Esophagus squamous epithelium (tissue), 4 donors: ENCODE results near the gene NAV2.

Experiments used
- CTCF ChIP-seq, 6 experiments: fragments of 450-650 bp in 4 of 6; fragments of 200-600 bp in 2 of 6; sonication (generic) in 2 of 6; IDR thresholded peaks; one replicate each; pipeline ENCODE4 v1.5.1; 2016 to 2019; ENCODE audit warnings: antibody characterized with exemption in 6 of 6, mild to moderate bottlenecking in 4 of 6, moderate library complexity in 4 of 6
- POLR2A ChIP-seq, 4 donors: fragments of 450-650 bp; IDR thresholded peaks; one replicate each; pipeline ENCODE4 v1.6.1; 2017; ENCODE audit warnings: antibody characterized with exemption in 4 of 4, mild to moderate bottlenecking in 4 of 4, moderate library complexity in 3 of 4

- TF ChIP-seq CTCF (IDR thresholded peaks at IDR 0.05) (no peak), POLR2A (IDR thresholded peaks at IDR 0.05) (no peak)
Measured at GRCh38 chr11:19887842-19888241, 175.2 kb downstream of the NAV2 start.
